IMR-90 (cell line): Measurements from ENCODE around the gene DMRT1.

Experiments used
- CEBPB ChIP-seq: IDR thresholded peaks from 2 replicates; pipeline ENCODE4 v1.6.1; 2012; ENCODE audit warnings: low read depth, low read length, improper control_type of control experiment
- CHD1 ChIP-seq: IDR thresholded peaks from 2 replicates; pipeline ENCODE4 v1.6.1; 2012; ENCODE audit warnings: low read depth, low read length, improper control_type of control experiment
- CTCF ChIP-seq: conservative IDR thresholded peaks from 2 replicates; pipeline ENCODE4 v1.5.1; 2012; ENCODE audit warnings: mild to moderate bottlenecking, low read depth, low read length, improper control_type of control experiment
- MAZ ChIP-seq: IDR thresholded peaks from 2 replicates; pipeline ENCODE4 v1.6.1; 2012; ENCODE audit warnings: low read depth, mild to moderate bottlenecking, low read length, improper control_type of control experiment, moderate library complexity, borderline replicate concordance
- MXI1 ChIP-seq: IDR thresholded peaks from 2 replicates; pipeline ENCODE4 v1.6.1; 2012; ENCODE audit warnings: low read depth, mild to moderate bottlenecking, low read length, moderate library complexity, borderline replicate concordance
- NFE2L2 ChIP-seq: fragments of 150-350 bp; IDR thresholded peaks from 2 replicates; pipeline ENCODE4 v1.6.1; 2016; ENCODE audit warnings: low read depth, mild to moderate bottlenecking, low read length
- POLR2A ChIP-seq: IDR thresholded peaks from 2 replicates; pipeline ENCODE4 v1.6.1; 2012; ENCODE audit warnings: mild to moderate bottlenecking, low read depth, low read length
- RCOR1 ChIP-seq: IDR thresholded peaks from 2 replicates; pipeline ENCODE4 v1.6.1; 2012; ENCODE audit warnings: mild to moderate bottlenecking, low read length, improper control_type of control experiment; ENCODE audit not compliant: insufficient replicate concordance
- SMC3 ChIP-seq: fragments of 150-350 bp; IDR thresholded peaks from 2 replicates; pipeline ENCODE4 v1.6.1; 2016; ENCODE audit warnings: low read depth, mild to moderate bottlenecking, antibody characterized with exemption, low read length, moderate library complexity
- USF2 ChIP-seq: fragments of 150-350 bp; IDR thresholded peaks from 2 replicates; pipeline ENCODE4 v1.6.1; 2017; ENCODE audit warnings: mild to moderate bottlenecking, antibody characterized with exemption, low read length, low read depth

GRCh38 chr9:875119-875962 is 33.8 kb downstream of the DMRT1 start:
- TF ChIP-seq SMC3, result no peak
- no peak for TF ChIP-seq CTCF
- TF ChIP-seq MXI1, result no peak
- TF ChIP-seq CEBPB, result no peak
- TF ChIP-seq NFE2L2, result no peak
- no peak for TF ChIP-seq POLR2A
- TF ChIP-seq RCOR1, result no peak
- no peak for TF ChIP-seq MAZ
- no peak for TF ChIP-seq CHD1
- no peak for TF ChIP-seq USF2
